GM10266 (cell line): ENCODE data around the gene ARL4D.
A peak's percentile ranks its signal among the peaks of the same experiment; 100 is the strongest.
"Not testable (repeated sequence)": the region's sequence is repeated elsewhere in the genome, so short reads cannot be mapped to it uniquely, and the experiment has no call there.

Experiments
- DNase-seq: peaks from one replicate; pipeline ENCODE4 v3.0.0; 2012; ENCODE audit errors: extremely low spot score
- CTCF ChIP-seq: IDR thresholded peaks from 2 replicates; pipeline ENCODE4 v1.5.1; 2012; ENCODE audit warnings: mild to moderate bottlenecking, low read depth; ENCODE audit not compliant: control insufficient read depth, insufficient read depth; ENCODE audit errors: missing control alignments

The ARL4D gene

GRCh38 chr17:43388359-43389045, 10.3 kb upstream of the ARL4D start:
- TF ChIP-seq CTCF, result no peak
- DNase-seq, result peak; percentile 82

GRCh38 chr17:43389046-43389947, 9.5 kb upstream of the ARL4D start:
- TF ChIP-seq CTCF, result peak; percentile 88

GRCh38 chr17:43392397-43392796, 6.4 kb upstream of the ARL4D start:
- TF ChIP-seq CTCF, result no peak
- no peak for DNase-seq

More at GRCh38 chr17:43389046-43389947, 9.5 kb upstream of the ARL4D start:
- DNase-seq, result peak; percentile 73

- peak; percentile 90 for TF ChIP-seq CTCF
- peak; percentile 86 for DNase-seq
These were observed 4.8 kb upstream of the ARL4D start for GRCh38 chr17:43393944-43394482.

- DNase-seq, result not testable (repeated sequence)
These were observed 4.1 kb upstream of the ARL4D start for GRCh38 chr17:43394696-43395095.

- DNase-seq, result no peak
- no peak for TF ChIP-seq CTCF
These were observed 3.6 kb upstream of the ARL4D start for GRCh38 chr17:43395165-43395564.

GRCh38 chr17:43396491-43397060, 2.2 kb upstream of the ARL4D start:
- no peak for DNase-seq
- no peak for TF ChIP-seq CTCF
